HFFc6 (cell line): ENCODE measurements around the gene NDUFB10. TPM values are rescaled to one million over a fixed set of nuclear protein-coding genes. Genes with fewer than 3 reads are reported as not detected.
A peak's percentile ranks its signal among the peaks of the same experiment; 100 is the strongest.

Source experiments
- DNase-seq: peaks from one replicate; pipeline ENCODE4 v3.0.0-alpha.2; 2018
- H3K27ac Mint-ChIP-seq: 2 replicates; pipeline ENCODE4 v1.8.0; 2020; ENCODE audit warnings: mild to moderate bottlenecking, mixed read lengths
- H3K27me3 Mint-ChIP-seq: 2 replicates; pipeline ENCODE4 v1.8.0; 2021; ENCODE audit warnings: mild to moderate bottlenecking, moderate library complexity, mixed read lengths; ENCODE audit not compliant: insufficient read depth
- H3K36me3 Mint-ChIP-seq: 2 replicates; pipeline ENCODE4 v1.8.0; 2021; ENCODE audit warnings: low read depth, mixed read lengths
- H3K4me1 Mint-ChIP-seq: 2 replicates; pipeline ENCODE4 v1.8.0; 2020; ENCODE audit warnings: low read depth, mixed read lengths
- H3K4me3 Mint-ChIP-seq: 2 replicates; pipeline ENCODE4 v1.8.0; 2020; ENCODE audit warnings: mild to moderate bottlenecking, moderate library complexity, mixed read lengths
- H3K9me3 Mint-ChIP-seq: 2 replicates; pipeline ENCODE4 v1.8.0; 2020; ENCODE audit warnings: mild to moderate bottlenecking, mixed read lengths
- long read RNA-seq: library from polyadenylated mRNA; unstranded; transcript quantifications from one replicate; pipeline ENCODE4 v2.0.0, GENCODE V29; 2019
- total RNA-seq, 6 experiments: library from RNA; stranded (reverse); fragmentation: NEBNext Ultra II Directional; extraction: Animal tissue kit (Norgen Biotek cat#: 25700); gene quantifications; 2 replicates in 1 of 6; 3 replicates in 5 of 6; pipeline ENCODE4 v1.2.3, GENCODE V29; 2021
- TF ChIP-seq, protein P1 (sequence below): fragments of 200-600 bp; sonication (generic); IDR thresholded peaks from 2 replicates; pipeline ENCODE4 v1.5.0; 2021; ENCODE audit warnings: antibody characterized with exemption, mild to moderate bottlenecking

Gene NDUFB10
- 100 to 1,000 TPM; 146 to 190 (median 173) TPM for total RNA-seq
- long read RNA-seq, transcript NDUFB10-201 (4 exons, 705 nt): major isoform, 88 of 93 reads
- long read RNA-seq, partial matches to known transcripts: 1 of 93 reads
- long read RNA-seq, other reads (novel, unspliced or antisense): 2 of 93 reads

GRCh38 chr16:1959269-1960039 lies at the start of gene NDUFB10:
NDUFB10 (plus strand) TSS chr16:1959538; CDS start chr16:1959625, 87 bp downstream.
- H3K36me3 Mint-ChIP-seq: peaks cover 42% of the 10 kb centered on the region
- H3K27me3 Mint-ChIP-seq: peaks cover 47% of the 10 kb centered on the region
- peak within 1 kb of the TSS; percentile 90 for H3K27ac Mint-ChIP-seq
- peaks cover 28% of the 10 kb centered on the region for H3K9me3 Mint-ChIP-seq
- TF ChIP-seq, protein P1, sequence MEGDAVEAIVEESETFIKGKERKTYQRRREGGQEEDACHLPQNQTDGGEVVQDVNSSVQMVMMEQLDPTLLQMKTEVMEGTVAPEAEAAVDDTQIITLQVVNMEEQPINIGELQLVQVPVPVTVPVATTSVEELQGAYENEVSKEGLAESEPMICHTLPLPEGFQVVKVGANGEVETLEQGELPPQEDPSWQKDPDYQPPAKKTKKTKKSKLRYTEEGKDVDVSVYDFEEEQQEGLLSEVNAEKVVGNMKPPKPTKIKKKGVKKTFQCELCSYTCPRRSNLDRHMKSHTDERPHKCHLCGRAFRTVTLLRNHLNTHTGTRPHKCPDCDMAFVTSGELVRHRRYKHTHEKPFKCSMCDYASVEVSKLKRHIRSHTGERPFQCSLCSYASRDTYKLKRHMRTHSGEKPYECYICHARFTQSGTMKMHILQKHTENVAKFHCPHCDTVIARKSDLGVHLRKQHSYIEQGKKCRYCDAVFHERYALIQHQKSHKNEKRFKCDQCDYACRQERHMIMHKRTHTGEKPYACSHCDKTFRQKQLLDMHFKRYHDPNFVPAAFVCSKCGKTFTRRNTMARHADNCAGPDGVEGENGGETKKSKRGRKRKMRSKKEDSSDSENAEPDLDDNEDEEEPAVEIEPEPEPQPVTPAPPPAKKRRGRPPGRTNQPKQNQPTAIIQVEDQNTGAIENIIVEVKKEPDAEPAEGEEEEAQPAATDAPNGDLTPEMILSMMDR: peak; percentile 84
- peaks cover 33% of the 10 kb centered on the region for H3K4me1 Mint-ChIP-seq
- H3K4me3 Mint-ChIP-seq: peak within 1 kb of the TSS; percentile 94
- peak; percentile 87 for DNase-seq

- Mint-ChIP-seq H3K4me1 (peaks cover 6% of the 10 kb centered on the region), H3K27me3 (peaks cover 39% of the 10 kb centered on the region), H3K4me3 (no peak overlapping the region), H3K36me3 (no peaks in the 10 kb centered on the region), H3K27ac (no peak overlapping the region), H3K9me3 (no peaks in the 10 kb centered on the region)
- DNase-seq: no peak
- TF ChIP-seq, protein P1: no peak
These were observed 49.6 kb upstream of the NDUFB10 start for GRCh38 chr16:1909561-1910231.

- no peaks in the 10 kb centered on the region for H3K36me3 Mint-ChIP-seq
- no peaks in the 10 kb centered on the region for H3K9me3 Mint-ChIP-seq
- TF ChIP-seq, protein P1: no peak
- H3K27ac Mint-ChIP-seq: no peak overlapping the region
- DNase-seq: no peak
- H3K4me3 Mint-ChIP-seq: no peak overlapping the region
- peaks cover 40% of the 10 kb centered on the region for H3K27me3 Mint-ChIP-seq
- peaks cover 4% of the 10 kb centered on the region for H3K4me1 Mint-ChIP-seq
These were observed 47.7 kb upstream of the NDUFB10 start for GRCh38 chr16:1911467-1912214.

DNA sequence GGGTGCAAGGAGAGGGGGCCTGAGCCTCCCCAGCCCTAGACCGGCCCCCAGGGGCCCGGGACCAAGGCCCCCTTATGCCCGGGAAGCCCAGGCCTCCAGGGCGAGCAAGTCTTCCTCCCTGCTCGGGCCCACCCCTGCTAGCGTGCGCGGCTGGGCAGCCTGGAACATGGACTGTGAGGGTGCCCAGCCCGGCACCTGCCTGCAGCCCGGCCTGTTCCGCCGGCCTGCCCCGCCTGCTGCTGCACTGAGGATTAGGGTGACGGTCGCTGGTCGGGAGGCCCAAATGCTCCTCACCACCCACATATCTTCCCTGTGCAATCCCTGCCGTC lies 47.2 kb upstream of the NDUFB10 start:
- Mint-ChIP-seq H3K4me3 (no peak overlapping the region), H3K4me1 (no peaks in the 10 kb centered on the region), H3K27me3 (peaks cover 41% of the 10 kb centered on the region), H3K9me3 (no peaks in the 10 kb centered on the region), H3K27ac (no peak overlapping the region), H3K36me3 (no peaks in the 10 kb centered on the region)
- no peak for DNase-seq
- TF ChIP-seq, protein P1: no peak

DNA sequence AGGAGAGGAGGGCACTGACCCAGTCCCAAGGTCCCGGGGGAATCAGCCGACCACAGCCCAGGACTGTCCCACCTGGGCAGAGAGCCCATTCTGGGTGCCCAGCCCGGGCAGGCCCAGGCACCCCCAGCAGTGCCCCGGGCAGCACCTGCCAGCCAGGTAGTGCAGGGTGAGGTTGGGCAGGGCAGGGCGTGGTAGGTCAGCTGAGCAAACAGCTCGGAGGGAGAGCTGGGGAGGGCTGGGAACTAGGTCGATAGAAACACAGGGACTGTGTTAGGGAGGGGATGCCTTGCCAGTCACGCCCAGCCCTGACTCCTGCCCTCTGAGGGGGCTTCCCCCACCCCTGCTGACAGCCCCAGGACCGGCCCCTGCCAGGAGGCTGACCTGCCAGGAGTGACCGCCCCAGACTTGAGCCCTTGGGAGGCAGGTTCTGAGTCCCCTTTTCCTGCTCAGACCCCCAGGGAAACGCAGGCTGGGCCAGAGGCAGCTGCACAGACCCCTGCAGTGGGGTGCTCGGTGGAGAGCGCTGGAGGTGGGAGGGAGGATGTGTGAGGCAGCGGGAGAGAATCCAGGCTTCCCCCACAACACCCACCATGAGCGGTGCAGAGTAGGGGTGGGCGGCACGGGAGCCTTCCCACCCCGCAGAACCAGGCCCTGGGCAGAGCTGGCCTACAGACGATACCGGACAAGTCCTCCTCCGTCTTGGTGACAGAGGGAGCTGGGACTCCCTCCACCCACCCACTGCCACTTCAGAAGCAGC lies 45.8 kb upstream of the NDUFB10 start:
- DNase-seq: no peak
- no peak overlapping the region for H3K27ac Mint-ChIP-seq
- H3K27me3 Mint-ChIP-seq: peaks cover 41% of the 10 kb centered on the region
- no peaks in the 10 kb centered on the region for H3K4me1 Mint-ChIP-seq
- TF ChIP-seq, protein P1: no peak
- H3K9me3 Mint-ChIP-seq: no peaks in the 10 kb centered on the region
- H3K36me3 Mint-ChIP-seq: no peaks in the 10 kb centered on the region
- no peak overlapping the region for H3K4me3 Mint-ChIP-seq
